ENCODE measurements around the gene TCEA2.
"Not testable (repeated sequence)": the region's sequence is repeated elsewhere in the genome, so short reads cannot be mapped to it uniquely, and the experiment has no call there.

Gene TCEA2

GRCh38 chr20:64108731-64109681, 46.0 kb downstream of the TCEA2 start:
- no peak for DNase-seq (ENCODE audit: low read depth in 2 of 2)

- DNase-seq (ENCODE audit: low read depth in 2 of 2) = no peak
These were observed 46.9 kb downstream of the TCEA2 start for GRCh38 chr20:64109831-64110391.

GRCh38 chr20:64110411-64111068, 47.5 kb downstream of the TCEA2 start:
- no peak for DNase-seq (ENCODE audit: low read depth in 2 of 2)

GRCh38 chr20:64111841-64112641, 49.0 kb downstream of the TCEA2 start:
- DNase-seq (ENCODE audit: low read depth in 2 of 2) = no peak

DNA sequence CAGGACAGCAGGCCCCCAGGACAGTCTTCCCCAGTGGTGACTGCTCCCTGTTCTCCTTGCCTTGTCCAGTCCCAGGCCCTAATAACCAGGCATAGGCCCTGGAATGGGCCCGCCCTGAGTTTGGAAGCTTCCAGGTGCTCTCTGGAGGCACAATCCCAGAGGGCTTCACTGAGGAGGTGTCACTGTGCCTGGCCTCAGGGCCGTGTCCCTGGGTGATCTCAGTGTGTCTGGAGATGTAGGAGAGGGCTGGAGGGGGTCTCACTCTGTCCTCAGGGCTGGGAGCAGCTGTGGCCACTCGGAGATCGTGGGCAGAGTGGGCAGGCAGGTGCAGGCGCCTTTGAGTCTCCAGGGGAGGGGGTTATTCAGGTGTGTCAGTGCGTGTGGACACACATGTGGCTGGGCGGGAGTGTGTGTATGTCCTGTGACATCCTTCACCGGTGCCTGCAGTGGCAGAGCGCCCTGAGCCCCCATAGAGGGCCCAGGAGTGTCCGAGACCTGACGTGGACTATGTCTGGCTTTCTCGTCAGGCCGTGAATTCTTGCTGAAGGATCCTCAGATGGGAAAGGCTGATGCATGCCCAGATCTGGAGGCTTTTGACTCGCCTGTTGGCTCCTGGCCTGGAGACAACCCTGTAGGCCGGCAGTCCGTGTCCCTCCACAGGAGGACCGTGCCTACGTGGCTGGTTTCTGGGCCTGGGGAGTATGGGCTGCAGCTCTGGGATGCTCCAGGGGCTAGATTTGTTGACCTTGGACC, 49.9 kb downstream of the TCEA2 start:
- DNase-seq (ENCODE audit: low read depth in 2 of 2) = no peak

DNA sequence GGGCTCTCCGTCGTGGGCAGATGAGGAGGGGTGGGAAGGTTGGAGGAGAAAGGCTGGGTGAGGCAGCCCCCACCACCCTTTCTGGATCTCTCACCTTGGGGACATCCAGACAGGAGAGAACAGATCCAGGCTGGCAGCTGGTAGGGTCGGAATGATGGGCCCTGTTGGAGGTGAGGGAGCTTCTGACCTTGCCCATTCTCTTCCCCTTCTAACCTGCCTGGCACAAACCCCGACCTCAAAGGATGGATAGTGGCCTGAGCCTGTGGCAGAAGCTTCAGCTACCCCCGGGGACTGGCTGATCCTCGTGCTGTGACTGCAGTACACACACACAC, 50.4 kb downstream of the TCEA2 start:
- no peak for DNase-seq (ENCODE audit: low read depth in 2 of 2)

DNA sequence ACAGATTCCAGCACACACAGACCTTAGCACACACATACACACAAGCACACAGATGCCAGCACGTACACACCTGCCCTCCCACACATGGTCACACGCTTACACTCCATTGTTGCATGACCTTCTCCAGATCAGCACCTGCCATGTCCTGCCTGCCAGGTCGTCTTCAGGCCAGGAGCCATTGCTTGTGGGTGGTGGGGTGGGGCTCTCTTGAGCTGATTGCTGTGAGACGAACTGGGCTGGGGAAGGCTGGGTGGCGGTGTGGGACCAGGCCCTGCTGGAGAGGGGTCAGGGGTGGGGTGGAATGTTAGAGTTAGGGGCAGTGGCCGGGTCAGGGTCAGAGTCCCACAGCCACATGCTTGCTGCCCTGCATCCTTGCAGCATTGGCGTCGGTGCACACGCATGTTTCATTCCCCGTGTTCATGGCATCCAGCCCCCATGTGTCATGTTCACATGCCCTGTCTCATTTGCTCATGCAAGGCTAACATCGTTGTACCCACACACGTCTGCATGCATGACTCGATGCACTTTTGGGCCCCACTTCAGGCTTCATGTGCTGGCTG, 50.9 kb downstream of the TCEA2 start:
- no peak for DNase-seq (ENCODE audit: low read depth in 2 of 2)

- DNase-seq (ENCODE audit: low read depth in 2 of 2) = no peak
These were observed 51.5 kb downstream of the TCEA2 start for GRCh38 chr20:64114356-64114971.

DNA sequence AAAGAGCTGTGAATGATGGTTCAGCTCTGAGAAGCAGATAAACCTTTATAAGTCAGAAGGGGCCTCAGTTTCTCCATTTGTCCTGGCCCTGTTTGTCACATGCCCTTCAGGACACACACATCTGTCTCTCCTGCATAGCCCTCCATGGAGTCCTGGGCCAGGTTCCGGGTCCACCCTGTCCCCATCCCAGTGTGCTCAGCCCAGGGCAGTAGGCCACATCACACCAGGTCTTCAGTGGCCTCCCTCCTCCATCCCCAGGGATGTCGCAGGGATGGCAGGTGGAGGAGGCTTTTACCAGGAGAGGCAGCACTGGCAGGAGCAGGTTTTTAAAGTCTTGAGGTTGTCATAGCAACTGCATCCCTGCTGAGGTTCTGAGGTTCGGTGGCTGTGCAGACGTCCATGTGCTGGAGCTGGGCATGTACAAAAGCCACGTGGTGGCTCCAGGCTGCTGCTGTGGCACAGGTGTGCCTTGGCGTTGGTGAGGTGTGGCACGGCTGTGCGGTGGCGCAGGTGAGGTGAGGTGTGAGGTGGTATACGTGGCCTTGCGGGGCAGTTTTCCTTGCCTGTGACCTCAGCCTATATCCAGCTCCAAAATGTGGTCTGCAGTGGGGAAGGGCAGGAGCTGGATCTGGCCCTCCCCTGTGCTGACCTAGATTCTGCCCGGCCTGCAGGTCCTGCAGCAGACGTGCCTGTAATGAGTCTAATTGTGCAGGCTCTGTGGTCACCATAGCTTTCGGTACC, 52.3 kb downstream of the TCEA2 start:
- DNase-seq (ENCODE audit: low read depth in 2 of 2) = no peak

- DNase-seq (ENCODE audit: low read depth in 2 of 2) = no peak
These were observed 53.0 kb downstream of the TCEA2 start for GRCh38 chr20:64116016-64116415.

DNA sequence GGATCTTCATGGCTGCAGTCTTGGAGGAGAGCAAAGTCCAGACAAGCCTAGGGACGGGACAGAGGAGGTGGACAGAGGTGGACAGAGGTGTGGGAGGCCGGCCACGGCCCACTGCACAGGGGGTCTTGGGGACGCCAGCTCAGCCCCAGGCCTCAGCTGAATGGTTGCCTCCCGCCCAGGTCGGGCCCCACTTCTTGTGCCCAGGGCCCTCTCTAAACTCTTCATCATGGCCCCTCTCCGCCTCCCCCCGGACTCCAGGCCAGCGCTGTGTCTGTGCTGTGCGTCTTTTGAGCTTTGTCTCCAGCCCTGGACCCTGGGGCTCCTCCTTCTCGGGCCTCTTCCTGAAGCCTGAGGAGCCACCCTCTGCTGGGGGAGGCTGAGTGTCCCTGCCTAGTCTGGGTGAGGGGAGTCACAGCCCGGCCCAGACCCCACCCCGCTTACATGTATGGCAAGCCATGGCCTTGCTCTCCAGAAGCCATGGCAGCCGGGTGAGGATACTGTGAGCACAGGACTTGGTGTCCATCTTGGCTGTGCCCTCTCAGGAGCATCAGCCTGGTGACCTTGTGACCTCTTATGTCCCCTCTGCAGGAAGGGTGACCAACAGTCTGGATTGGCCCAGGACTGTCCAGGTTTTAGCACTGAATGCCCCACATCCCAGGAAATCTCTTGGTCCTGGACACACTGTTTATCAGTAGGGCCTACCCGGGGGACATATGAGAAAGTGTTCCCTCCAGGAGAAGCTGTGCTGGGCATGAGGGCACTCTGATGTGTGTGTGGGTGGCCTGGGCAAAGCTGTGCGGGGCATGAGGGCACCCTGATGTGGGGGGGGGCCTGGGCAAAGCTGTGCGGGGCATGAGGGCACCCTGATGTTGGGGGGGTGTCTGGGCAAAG, 53.8 kb downstream of the TCEA2 start:
- DNase-seq (ENCODE audit: low read depth in 2 of 2) = no peak

DNA sequence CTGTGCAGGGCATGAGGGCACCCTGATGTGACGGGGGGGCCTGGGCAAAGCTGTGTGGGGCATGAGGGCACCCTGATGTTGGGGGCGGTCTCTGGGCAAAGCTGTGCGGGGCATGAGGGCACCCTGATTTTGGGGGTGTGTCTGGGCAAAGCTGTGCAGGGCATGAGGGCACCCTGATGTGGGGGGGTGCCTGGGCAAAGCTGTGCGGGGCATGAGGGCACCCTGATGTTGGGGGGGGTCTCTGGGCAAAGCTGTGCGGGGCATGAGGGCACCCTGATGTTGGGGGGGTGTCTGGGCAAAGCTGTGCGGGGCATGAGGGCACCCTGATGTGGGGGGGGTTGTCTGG, 54.4 kb downstream of the TCEA2 start:
- not testable (repeated sequence) for DNase-seq (ENCODE audit: low read depth in 2 of 2)

DNA sequence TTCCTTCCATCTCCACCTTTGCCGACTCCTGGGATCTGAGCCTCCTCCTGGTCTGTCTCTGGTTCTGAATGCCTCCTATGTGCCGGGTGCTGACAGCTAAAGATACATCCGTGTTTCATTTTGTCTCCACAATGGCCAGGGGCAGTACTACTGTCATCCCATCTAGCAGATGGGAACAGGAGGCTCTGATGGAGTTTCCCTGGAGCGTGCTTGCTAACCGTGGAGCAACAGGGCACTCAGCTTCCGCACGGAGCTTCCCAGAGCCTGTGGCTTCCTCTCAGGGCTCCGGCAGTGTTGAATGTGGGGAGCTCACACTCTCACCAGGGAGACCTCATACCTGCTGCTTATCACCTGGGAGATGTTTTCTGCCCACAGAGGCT, 56.3 kb downstream of the TCEA2 start:
- no peak for DNase-seq (ENCODE audit: low read depth in 2 of 2)

DNA sequence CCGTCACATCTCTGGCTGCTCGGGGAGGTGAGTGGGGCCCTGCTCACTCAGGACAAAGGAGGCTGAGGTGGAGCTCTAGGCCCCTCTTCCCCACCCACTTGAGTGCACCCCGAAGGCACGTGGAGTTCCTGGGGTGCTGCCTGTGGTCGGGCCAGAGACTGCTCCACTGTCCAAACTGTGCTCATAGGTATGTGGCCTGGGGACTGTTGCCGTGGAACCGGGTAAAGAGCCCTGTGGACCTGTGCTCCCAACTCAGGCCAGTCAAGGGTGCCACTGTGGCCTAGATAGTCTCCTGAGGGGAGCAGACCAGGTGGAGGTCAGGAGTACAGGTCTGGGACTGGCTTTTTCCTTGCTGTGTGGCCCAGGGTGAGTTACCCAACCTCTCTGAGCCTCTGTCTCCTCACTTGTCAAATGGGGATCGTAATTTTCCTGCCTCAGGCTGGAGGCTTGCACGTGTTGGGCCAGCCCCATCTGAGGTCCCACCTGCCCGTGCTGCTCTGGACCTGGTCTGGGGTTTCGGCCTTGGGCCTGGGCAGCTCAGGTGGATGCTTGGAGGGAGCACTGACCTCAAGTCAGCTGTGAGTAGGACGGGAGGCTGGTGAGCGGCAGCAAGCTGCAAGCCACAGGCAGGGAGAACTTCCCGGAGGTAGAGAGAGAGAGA, 56.8 kb downstream of the TCEA2 start:
- DNase-seq (ENCODE audit: low read depth in 2 of 2) = no peak

GRCh38 chr20:64121586-64121985, 58.6 kb downstream of the TCEA2 start:
- DNase-seq (ENCODE audit: low read depth in 2 of 2) = no peak

Measured in stimulated activated CD4-positive, alpha-beta T cell treated with anti-CD3 and anti-CD28 coated beads, Interleukin-1b, Interleukin-23, amount 100 ng/mL, for 4 hours (primary cell).